Activated T-cell treated with anti-CD3 and anti-CD28 coated beads, Interleukin-2, amount 50 U/mL, for 48 hours (primary cell): ENCODE measurements around the gene RBM14.
"Not testable (repeated sequence)": the region's sequence is repeated elsewhere in the genome, so short reads cannot be mapped to it uniquely, and the experiment has no call there.

Experiments used
- DNase-seq, 2 experiments: peaks; one replicate each; pipeline ENCODE4 v3.0.0-alpha.2; 2020

Gene RBM14, protein sequence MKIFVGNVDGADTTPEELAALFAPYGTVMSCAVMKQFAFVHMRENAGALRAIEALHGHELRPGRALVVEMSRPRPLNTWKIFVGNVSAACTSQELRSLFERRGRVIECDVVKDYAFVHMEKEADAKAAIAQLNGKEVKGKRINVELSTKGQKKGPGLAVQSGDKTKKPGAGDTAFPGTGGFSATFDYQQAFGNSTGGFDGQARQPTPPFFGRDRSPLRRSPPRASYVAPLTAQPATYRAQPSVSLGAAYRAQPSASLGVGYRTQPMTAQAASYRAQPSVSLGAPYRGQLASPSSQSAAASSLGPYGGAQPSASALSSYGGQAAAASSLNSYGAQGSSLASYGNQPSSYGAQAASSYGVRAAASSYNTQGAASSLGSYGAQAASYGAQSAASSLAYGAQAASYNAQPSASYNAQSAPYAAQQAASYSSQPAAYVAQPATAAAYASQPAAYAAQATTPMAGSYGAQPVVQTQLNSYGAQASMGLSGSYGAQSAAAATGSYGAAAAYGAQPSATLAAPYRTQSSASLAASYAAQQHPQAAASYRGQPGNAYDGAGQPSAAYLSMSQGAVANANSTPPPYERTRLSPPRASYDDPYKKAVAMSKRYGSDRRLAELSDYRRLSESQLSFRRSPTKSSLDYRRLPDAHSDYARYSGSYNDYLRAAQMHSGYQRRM

DNA sequence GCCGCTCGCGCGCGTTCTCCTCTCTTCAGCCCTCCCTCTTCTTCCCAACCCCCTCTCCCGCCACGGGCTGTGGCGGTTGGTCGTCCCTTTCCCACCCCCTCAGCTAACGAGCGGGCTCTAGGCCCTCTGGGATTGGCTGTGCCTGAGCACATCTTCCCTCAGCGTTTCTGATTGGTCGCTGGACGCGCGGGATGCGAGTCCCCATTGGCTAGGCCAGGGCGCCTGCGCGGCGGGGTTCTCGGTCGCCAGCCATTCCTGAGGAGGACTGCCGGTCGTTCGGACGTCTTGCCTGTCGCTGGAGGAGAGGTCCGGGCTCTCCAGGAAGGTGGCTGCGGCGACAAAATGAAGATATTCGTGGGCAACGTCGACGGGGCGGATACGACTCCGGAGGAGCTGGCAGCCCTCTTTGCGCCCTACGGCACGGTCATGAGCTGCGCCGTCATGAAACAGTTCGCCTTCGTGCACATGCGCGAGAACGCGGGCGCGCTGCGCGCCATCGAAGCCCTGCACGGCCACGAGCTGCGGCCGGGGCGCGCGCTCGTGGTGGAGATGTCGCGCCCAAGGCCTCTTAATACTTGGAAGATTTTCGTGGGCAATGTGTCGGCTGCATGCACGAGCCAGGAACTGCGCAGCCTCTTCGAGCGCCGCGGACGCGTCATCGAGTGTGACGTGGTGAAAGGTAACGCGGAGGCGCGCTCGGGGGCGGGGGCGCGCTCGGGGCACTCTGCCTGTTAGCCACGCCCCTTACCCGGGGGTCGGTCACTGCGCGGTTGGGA is at the start of gene RBM14:
Gene RBM14, plus strand, starts transcription at position 252 of the 776 bp plus-strand sequence. Its CDS starts 91 bp downstream, at position 343.
- DNase-seq = peak; percentile 98

DNA sequence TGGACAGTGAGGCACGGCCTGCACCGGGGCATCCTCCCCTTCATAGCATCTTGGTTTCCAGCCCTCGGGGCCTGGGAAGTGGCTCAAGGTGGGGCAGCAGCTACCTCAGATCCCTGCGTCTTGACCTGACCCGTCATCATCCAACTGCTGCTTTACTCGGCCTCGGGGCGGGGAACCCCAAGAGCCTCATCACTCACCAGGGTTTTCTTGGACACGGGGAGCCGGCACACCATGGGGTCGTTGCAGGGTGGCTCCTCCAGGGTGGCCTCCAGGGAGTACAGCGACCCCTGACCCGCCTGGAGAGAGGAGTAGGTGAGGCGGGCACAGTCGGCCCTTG is 48.7 kb upstream of the RBM14 start:
- DNase-seq = no peak

DNA sequence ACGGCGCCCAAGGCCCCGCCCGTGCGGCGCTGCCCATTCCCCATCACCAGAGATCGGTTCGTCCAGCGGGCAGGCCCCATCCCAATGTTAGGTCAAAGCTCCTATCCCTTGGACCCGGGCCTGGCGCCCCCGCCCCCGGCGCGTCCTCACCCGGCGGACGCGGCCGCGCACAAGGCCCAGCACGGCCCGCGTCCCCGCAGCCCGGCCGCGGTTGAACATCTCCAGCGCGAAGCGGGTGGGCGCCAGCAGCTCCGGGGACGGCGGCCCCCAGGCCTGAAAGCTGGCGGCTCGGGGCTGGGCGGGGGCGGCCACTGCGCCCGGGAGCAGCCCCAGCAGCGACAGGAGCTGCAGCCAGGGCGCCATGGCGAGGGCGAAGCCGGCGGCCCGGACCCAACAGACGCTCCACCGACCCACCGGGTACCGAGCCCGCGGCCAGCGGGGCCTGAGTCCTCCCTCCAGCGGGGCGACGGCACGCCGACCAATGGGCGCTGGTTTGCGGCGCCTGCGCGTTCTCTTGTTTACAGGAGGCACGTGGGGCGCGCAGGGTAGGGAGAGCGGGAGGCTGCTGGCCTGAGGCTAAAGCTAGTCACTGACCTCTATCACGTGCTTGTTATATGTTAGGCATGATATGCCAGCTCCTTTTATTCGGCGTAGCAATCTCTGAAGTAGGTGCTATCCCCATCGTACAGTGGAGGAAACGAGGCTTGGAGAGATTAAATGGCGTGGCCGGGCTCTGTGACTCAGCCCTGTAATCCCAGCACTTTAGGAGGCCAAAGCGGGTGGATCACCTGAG is 48.1 kb upstream of the RBM14 start, which contains the start of gene CTSF:
Gene CTSF, minus strand, starts transcription at position 483 of the 793 bp plus-strand sequence. Its CDS starts 120 bp downstream, at position 363.
- DNase-seq = peak; percentile 79 to 84

DNA sequence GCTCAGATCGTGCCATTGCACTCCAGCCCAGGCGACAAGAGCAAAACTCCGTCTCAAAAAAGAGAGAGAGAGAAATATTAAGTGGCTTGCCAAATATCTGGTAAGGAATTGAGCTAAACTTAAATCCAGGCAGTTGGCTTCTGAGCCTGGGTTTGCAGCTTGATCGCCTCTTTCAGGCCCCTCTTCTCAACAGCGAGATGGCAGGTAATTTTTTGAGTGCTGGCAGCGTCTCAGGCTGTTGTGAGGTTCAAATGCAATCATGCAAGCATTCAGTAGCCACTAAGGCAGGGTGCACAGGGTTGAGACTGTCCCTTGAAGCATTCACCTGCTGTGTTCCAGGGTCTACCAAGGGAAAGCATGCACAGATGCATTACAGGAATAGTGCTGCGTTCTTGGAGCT is 47.4 kb upstream of the RBM14 start:
- no peak for DNase-seq

DNA sequence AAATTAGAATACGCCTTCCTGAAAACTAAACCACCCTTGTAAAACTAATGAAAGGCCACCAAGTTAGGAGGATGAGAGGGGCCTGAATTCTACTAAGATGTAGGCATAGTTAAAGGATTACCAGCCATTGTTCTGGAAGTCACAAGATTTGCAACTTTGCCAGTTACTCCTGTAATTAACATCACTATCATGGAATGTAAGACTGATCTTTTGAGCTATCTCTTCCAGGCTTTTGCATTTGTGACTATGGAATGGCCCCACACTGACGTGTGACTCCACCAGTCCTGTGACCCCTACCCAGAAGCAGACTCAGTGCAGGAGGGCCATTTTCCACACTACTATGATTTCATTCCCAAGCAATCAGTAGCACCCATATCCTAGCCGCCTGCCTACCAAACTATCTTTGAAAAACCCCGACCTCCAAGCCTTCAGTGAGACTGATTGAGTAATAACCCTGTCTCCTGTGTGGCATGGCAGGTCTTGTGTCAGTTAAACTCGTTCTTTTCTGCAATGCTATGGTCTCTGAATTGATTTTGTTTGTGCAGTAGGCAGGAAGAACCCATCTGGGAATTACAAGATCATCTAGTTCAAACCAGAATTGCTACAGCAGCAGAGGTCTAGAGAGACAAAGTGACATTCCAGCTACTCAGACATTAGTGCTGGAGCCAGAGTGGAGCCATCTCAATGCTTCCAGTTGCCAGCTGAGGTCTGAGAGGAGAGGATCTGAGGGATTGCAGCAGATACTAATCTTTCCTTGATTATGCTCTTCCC is 46.2 kb upstream of the RBM14 start:
- no peak for DNase-seq

DNA sequence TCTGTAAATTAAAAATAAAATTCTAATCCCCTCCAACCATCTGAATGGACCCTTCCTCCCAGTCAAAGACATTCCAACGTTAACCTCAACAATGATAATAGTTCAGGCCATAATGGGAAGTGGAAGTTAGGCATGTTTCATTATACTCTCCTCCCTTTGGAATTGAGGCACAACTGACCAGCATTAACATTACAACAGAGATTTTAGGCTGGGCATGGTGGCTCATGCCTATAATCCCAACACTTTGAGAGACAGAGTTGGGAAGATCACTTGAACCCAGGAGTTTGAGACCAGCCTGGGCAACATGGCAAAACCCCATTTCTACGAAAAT is 45.6 kb upstream of the RBM14 start:
- no peak for DNase-seq

DNA sequence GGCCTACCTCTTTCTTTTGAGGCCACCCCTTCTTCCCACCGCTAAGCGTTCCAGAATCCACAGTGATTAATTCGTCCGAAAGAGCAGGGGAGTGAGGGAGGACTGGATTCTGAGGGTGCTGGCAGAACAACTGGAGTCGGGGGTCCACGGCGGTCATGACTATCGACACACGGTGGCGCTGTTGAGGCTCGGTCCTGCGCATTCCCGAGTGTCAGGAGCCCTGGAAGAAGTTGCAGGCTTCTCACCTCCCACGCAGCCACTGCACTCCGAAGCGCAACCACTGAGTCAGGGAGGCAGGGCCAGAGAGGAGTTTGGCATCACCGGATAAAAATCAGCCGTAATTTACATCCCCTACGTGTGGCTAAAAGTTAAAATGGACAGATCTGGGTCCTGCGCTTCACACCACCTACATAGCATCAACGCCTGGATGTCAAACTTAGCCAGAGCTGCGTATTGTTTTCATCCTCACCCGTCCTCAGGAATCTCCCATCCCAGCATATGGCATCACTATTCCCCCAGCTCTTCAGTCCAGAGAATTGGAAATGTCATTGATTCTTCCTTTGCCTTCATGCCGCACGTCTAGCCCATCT is 37.3 kb upstream of the RBM14 start:
- DNase-seq = peak; percentile 91

DNA sequence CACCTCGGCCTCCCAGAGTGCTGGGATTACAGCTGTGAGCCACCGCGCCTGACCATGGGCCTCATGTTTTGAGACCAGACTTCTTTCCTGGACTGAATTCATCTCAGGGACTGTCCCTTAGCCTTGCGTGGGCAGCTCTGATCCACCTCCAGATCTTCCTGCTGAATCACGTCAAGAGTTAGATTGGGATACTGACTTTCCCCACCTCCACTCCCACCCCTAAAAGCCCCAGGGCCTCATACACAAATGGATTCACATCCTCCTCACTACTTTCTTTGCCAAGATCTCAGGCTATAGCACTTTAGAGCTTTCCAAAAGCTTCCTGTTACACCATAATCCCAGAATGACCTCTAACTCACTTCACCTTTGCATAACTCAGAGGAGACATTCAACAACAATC is 35.6 kb upstream of the RBM14 start:
- peak in 1 of 2 experiments; percentile 30 for DNase-seq

DNA sequence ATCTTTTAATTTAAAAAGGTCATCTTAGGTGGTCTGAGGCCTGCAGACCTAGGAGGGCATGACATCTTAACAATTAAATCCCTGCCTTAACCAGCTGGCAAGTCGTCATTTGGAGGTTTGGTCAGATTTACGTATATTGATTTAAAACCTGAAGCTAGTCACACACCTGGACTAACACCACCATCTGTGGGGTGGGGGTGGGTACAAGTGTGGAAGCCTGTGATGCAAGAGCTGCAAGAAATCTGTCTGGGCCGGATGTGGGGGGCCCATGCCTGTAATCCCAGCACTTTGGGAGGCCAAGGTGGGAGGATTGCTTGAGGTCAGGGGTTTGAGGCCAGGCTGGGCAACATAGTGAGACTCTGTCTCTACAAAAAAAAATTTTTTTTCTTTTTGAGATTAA is 35.2 kb upstream of the RBM14 start:
- DNase-seq = no peak

DNA sequence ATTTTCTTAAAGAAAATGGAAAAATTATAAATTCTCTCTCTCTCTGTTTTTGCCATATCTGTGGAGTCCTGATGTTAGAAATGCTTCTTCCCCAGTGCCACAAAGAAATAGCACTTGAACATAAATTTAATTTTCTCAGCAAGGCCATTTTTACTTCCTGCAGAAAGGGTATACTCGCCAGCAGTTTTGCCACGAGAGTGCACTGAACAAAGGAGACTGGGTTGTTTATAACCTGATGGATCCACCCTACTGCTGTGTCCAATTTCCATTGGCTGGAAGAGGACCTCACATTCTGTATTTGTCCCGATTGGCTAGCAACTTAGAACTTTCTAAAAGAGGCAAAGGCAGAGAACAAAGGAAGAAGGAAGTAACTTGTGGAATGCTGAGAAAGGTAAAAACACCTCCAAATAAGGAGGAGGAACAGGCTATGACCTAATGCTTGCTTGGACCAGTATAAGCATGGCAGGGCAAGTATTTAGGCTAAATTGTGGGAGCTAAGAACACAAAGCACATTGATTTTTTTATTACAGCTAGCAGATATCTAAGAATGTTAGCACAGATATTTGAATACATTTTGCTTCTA is 33.8 kb upstream of the RBM14 start:
- DNase-seq = not testable (repeated sequence)

DNA sequence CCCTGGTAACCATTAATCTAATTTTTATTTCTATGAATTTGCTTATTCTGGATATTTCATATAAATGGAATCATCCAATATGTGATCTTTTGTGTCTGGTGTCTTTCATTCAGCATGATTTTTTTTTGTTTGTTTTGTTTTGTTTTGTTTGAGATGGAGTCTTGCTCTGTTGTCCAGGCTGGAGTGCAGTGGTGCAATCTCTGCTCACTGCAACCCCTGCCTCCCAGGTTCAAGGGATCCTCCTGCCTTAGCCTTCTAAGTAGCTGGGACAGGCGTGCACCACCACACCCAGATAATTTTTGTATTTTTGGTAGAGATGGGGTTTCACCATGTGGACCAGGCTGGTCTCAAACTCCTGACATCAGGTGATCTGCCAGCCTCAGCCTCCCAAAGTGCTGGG is 31.0 kb upstream of the RBM14 start:
- DNase-seq = not testable (repeated sequence)

DNA sequence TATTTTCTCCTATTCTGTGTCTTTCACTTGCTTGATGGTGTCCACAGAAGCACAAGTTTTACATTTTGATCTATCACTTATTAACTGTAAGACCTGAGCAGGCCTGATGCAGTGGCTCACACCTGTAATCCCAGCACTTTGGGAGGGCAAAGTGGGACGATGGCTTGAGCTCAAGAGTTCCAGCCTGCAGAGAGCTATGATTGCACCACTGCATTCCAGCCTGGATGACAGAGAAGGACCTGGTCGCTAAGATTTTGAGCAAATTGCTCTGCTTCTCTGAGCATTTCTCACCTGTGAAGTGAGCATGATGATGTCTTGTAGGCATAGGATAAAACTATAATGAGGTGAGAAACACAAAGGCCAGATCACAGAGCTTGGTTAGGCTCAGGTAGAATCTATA is 30.3 kb upstream of the RBM14 start:
- DNase-seq = no peak

DNA sequence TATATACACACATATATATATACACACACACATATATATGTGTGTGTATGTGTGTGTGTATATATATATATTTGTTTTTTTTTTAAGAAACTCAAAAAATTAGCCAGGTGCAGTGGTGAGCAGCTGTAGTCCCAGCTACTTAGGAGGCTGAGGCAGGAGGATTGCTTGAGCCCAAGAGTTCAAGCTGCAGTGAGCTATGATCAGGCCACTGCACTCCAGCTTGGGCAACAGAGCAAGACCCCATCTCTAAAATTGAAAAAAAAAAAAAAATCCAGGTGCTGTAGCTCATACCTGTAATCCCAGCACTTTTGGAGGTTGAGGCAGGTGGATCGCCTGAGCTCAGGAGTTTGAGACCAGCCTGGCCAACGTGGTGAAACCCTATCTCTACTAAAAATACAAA is 27.1 kb upstream of the RBM14 start:
- not testable (repeated sequence) for DNase-seq

DNA sequence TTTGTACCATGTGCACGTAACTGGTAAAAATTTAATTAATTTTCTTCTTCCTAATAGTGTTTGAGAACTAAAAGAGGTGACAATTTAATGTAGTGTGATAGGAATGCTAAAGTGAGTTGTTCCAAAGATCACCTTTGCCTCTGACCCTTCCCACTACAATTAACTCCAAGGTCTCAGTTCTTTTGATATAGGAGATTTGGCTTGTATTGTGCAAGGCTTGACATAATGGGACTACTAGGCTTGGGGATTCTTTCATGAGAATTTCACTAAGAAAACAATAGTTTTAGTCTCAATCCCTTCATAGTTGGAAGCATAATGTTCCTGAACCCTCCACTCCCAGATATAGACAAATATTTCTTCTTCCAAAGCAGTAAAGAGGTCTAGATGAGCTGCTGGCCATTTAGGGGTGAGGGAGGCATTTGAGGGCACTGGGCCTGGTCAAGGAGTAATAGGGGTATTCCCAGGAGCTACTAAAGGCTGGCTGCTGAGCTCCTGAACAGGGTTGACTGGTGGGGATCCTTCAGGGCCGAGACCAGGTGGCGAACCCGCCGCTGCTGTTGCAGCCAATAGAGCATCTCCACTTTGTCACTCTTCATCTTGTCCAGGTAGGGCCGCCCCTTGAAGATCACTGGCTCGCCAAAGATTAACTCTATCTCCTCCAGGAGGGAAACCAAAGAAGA is 26.3 kb upstream of the RBM14 start:
- DNase-seq = no peak

DNA sequence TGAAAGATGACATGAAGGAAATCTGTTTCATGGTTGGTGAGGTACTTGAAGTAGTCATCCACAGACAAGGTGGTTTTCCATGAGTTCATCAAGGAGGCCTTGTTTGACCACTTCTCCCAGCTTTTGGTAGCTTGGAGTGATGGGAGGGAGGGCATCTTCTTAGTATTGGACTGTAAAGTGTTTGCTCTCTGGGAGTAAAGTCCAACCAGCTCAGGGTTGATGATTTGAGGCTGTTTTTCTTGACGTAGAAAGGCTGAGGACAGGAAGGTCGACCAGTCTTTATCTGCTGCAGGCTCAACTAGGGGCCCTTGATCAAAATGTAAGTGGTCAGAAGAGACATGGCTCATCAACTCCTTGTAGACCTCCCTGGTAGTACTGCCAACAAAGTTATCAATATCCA is 25.3 kb upstream of the RBM14 start:
- DNase-seq = no peak

DNA sequence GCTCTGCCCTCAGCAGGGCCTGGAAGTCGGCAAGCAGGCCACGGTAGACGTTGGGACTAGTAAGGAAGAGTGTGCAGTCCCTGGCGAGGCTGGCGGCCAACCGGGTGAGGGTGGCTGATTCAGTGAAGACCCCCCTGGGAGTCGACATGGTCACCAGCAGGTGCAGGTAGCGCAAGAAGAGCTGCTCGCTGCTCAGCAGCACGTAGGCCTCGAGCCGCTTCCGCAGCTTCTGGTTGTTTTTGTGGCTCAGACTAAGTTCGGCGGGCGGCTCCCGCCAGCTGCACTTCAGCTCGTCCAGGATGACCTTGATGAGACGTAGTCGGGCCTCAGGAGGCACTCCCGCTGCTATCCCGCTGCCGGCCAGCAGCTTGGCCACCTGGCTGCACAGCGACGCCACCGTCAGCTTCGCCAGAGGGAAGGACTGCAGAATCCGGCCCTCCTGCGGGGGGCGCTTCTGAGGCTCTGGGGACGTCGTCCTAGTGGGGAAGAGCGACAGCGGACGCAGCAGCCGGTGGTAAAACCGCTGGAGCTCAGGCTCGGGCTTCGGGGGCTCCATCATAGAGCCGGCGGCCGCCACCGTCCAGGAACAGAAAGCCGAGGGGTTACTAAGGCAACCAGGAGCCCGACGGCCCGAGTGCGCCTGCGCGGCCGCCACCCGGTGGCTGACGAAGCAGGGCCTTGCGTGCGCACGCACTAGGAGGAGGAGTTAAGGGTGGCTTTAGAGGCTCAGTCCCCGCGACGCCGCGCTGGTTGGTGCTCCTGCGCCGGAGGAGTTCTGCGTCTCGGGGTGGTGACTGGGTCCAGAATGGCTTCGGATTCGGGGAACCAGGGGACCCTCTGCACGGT is 23.8 kb upstream of the RBM14 start, which contains the start of the genes CCDC87 and CCS:
Gene CCDC87, minus strand, starts transcription at position 607 of the 846 bp plus-strand sequence. Its CDS starts 48 bp downstream, at position 559.
Gene CCS, plus strand, starts transcription at position 729 of the 846 bp plus-strand sequence. Its CDS starts 77 bp downstream, at position 806.
- peak; percentile 98 to 99 for DNase-seq

DNA sequence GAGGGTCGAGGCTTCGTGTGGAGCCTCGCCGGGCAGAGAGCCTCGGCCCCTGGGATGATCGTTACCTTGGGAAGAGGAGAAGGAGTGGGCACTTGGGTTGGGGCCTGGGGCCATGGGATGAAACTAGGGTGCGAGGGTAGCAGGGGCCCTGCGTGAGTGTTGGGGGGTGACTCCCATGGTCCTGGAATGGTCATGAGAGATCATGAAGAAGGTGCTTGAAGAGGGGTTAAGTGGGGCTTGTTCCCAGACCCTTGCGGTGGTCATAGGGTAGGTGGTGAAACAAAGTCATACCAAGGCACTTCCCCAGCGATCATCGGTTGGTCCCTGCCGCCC is 23.2 kb upstream of the RBM14 start:
- DNase-seq = no peak

DNA sequence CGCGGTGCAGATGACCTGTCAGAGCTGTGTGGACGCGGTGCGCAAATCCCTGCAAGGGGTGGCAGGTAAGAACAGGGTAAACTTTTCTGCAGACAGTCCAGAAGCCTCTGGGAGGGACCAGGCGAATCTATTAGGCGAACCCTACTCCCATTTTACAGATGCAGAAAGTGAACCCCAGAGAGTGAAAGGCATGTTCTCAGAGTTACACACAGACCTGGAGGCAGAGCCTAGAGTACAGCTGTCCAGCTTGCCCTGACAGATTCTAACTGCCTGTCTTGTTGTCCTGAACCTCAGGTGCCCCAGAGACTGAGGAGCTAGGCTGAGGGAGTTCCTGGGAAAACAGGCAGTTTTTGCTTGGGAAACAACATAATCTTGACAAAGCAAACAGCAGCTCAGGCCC is 22.8 kb upstream of the RBM14 start:
- DNase-seq = no peak

DNA sequence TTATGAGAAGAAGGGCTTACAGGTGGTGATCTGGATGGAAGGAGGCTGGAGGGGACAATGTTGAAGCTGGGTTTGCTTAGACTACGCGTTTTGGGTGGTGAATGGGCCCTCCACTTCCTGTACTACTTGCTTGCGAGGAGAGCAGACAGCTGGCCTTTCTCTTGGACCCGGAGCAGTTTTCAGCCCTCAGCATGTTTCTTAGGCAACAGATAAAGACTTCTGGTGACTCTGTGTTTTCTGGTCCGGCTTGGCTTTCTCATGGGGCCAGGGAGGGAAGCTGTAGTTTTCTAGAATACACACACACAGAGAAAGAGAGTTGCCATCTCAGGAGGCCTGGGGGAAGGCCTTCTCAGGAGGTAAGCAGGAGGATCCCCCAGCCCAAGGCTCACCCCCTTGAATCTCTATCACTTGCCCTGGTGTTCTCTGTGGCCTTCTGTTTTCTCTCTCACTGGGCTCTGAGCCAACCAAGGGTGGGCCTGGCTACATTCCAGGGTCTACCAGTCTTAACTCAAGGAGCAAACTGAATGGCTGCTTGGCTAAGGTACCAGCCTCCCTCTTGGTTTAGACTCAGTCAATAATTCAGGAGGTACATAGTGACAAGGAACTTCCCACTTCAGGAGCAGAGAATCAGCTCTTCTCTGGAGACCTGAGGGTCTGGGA is 21.1 kb upstream of the RBM14 start:
- no peak for DNase-seq
